H1 (cell line): Measurements from ENCODE around the gene INSYN1.

Experiments
- ASH2L ChIP-seq: fragments of 200-600, 300-600 bp; sonication (generic); IDR thresholded peaks from one replicate; pipeline ENCODE4 v1.7.1; 2017; ENCODE audit warnings: low read length
- CTCF ChIP-seq, 3 experiments: IDR thresholded peaks; 1 replicate in 2 of 3; 2 replicates in 1 of 3; pipeline versions ENCODE4 v1.5.1 to v1.6.1; 2011; ENCODE audit warnings: low read length in 3 of 3, mild to moderate bottlenecking in 3 of 3, inconsistent platforms in 2 of 3, low read depth in 1 of 3, moderate library complexity in 1 of 3; ENCODE audit not compliant: insufficient read depth in 1 of 3; ENCODE audit errors: control extremely low read depth in 1 of 3
- EGR1 ChIP-seq: IDR thresholded peaks from 2 replicates; pipeline ENCODE4 v1.6.1; 2011; ENCODE audit warnings: low read depth, low read length, borderline replicate concordance
- GTF2F1 ChIP-seq: IDR thresholded peaks from 2 replicates; pipeline ENCODE4 v1.6.1; 2012; ENCODE audit warnings: low read depth, low read length, improper control_type of control experiment, borderline replicate concordance
- HDAC6 ChIP-seq: IDR thresholded peaks from one replicate; pipeline ENCODE4 v1.7.1; 2012; ENCODE audit warnings: low read depth, mild to moderate bottlenecking, inconsistent platforms, low read length, moderate library complexity
- RNF2 ChIP-seq: fragments of 200-900, 300-1000 bp; sonication (generic); IDR thresholded peaks from 2 replicates; pipeline ENCODE4 v1.7.1; 2016; ENCODE audit warnings: borderline replicate concordance, low read depth, mild to moderate bottlenecking, antibody characterized with exemption, low read length; ENCODE audit not compliant: poor library complexity, severe bottlenecking; ENCODE audit errors: missing control alignments
- SP1 ChIP-seq: IDR thresholded peaks from 2 replicates; pipeline ENCODE4 v1.6.1; 2011; ENCODE audit warnings: low read depth, low read length
- TAF1 ChIP-seq: IDR thresholded peaks from 2 replicates; pipeline ENCODE4 v1.6.1; 2011; ENCODE audit warnings: mild to moderate bottlenecking, low read depth, low read length
- TCF12 ChIP-seq: IDR thresholded peaks from 2 replicates; pipeline ENCODE4 v1.6.1; 2011; ENCODE audit warnings: low read depth, mild to moderate bottlenecking, low read length

- no peak for TF ChIP-seq CTCF (IDR thresholded peaks at IDR 0.05; ENCODE audit: control extremely low read depth in 1 of 3, insufficient read depth in 1 of 3, low read depth in 1 of 3, low read length in 3 of 3)
- no peak for TF ChIP-seq EGR1
- TF ChIP-seq GTF2F1 = no peak
- TF ChIP-seq SP1 = no peak
- TF ChIP-seq TCF12 = no peak
- TF ChIP-seq HDAC6 = no peak
- no peak for TF ChIP-seq ASH2L
- no peak for TF ChIP-seq RNF2
- TF ChIP-seq TAF1 = no peak
Observed at GRCh38 chr15:73687351-73687750, 65.8 kb downstream of the INSYN1 start.
